H54 (cell line): ENCODE results near the gene C18orf32.
A peak's percentile ranks its signal among the peaks of the same experiment; 100 is the strongest.
"Not testable (repeated sequence)": the region's sequence is repeated elsewhere in the genome, so short reads cannot be mapped to it uniquely, and the experiment has no call there.

ENCODE experiments used
- DNase-seq: peaks from one replicate; pipeline ENCODE4 v3.0.0; 2011; ENCODE audit warnings: low spot score, mixed read lengths; ENCODE audit not compliant: insufficient read length
- FAIRE-seq: peaks from 3 replicates; lab custom pipeline; 2011; peaks lifted over from hg19 to GRCh38; lab: Jason Lieb, UNC
- POLR2A ChIP-seq: IDR thresholded peaks from 2 replicates; pipeline ENCODE4 v1.6.1; 2011; ENCODE audit warnings: low read depth, mild to moderate bottlenecking, low read length

C18orf32 gene

DNA sequence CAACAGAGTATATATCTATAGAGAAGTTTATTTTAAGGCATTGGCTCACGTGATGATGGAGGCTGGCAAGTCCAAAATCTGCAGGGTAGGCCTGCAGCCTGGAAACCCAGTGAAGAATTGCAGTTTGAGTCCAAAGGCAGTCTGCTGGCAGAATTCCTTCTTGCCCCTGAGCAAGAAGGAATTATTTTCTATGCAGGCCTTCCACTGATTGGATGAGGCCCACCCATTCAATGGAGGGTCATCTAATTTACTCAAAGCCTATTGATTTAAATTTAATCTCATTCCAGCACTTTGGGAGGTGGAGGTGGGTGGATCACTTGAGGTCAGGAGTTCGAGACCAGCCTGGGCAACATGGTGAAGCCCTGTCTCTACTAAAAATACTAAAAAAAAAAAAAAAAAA is 30.4 kb upstream of the C18orf32 start:
- FAIRE-seq: no peak

GRCh38 chr18:49515516-49515915 is 28.5 kb upstream of the C18orf32 start:
- TF ChIP-seq POLR2A: no peak
- DNase-seq (no peak), FAIRE-seq (no peak)

More for the DNA sequence above, 30.4 kb upstream of the C18orf32 start:
- no peak for DNase-seq
- no peak for TF ChIP-seq POLR2A

GRCh38 chr18:49515003-49515402 is 28.0 kb upstream of the C18orf32 start:
- DNase-seq, FAIRE-seq: not testable (repeated sequence)

GRCh38 chr18:49514577-49514976 is 27.5 kb upstream of the C18orf32 start:
- no peak for DNase-seq

DNA sequence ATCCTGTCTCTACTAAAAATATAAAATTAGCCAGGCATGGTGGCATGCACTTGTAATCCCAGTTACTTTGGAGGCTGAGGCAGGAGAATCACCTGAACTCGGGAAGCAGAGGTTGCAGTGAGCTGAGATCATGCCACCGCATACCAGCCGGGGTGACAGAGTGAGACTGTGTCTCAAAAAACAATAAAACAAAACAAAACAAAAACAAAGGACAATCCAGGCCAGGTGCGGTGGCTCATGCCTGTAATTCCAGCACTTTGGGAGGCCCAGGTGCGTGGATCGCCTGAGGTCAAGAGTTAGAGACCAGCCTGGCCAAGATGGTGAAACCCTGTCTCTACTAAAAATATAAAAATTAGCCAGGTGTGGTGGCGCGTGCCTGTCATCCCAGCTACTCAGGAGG is 25.8 kb upstream of the C18orf32 start:
- not testable (repeated sequence) for FAIRE-seq, DNase-seq

More at GRCh38 chr18:49514577-49514976, 27.5 kb upstream of the C18orf32 start:
- TF ChIP-seq POLR2A: no peak
- no peak for FAIRE-seq

- FAIRE-seq (peak; percentile 84), DNase-seq (peak; percentile 32)
- no peak for TF ChIP-seq POLR2A
Measured at GRCh38 chr18:49510393-49511115, 23.5 kb upstream of the C18orf32 start.

- FAIRE-seq, DNase-seq: not testable (repeated sequence)
Measured at GRCh38 chr18:49506438-49506837, 19.4 kb upstream of the C18orf32 start.

- DNase-seq (no peak), FAIRE-seq (no peak)
- no peak for TF ChIP-seq POLR2A
Measured at GRCh38 chr18:49503931-49504330, 16.9 kb upstream of the C18orf32 start.

- DNase-seq: no peak
- no peak for FAIRE-seq
- no peak for TF ChIP-seq POLR2A
Measured at GRCh38 chr18:49500201-49500921, 13.3 kb upstream of the C18orf32 start.

- FAIRE-seq (no peak), DNase-seq (no peak)
- no peak for TF ChIP-seq POLR2A
Measured at GRCh38 chr18:49499046-49499637, 12.1 kb upstream of the C18orf32 start.

DNA sequence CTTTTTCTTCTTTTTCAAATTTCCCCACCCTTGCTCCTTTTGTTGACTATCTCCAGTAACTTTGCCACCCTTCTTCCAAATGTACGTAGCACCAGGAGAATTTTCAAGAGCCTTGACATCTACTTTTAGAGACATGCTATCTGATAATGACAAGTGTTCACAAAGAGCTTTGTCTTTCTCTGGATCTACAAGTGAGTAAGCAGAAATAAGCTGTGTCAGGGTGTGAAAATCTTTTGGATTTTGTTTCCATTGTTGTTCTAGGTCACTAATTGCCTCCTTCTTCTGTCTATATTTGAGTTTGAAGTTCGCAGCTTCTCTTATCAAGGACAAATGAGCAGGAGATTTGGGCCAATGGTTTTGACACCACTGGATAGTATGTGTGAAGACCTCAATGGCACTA is 8.4 kb upstream of the C18orf32 start:
- no peak for FAIRE-seq

GRCh38 chr18:49495076-49495475 is 8.0 kb upstream of the C18orf32 start:
- TF ChIP-seq POLR2A: no peak
- FAIRE-seq (no peak), DNase-seq (no peak)

More for the DNA sequence above, 8.4 kb upstream of the C18orf32 start:
- no peak for DNase-seq
- no peak for TF ChIP-seq POLR2A

DNA sequence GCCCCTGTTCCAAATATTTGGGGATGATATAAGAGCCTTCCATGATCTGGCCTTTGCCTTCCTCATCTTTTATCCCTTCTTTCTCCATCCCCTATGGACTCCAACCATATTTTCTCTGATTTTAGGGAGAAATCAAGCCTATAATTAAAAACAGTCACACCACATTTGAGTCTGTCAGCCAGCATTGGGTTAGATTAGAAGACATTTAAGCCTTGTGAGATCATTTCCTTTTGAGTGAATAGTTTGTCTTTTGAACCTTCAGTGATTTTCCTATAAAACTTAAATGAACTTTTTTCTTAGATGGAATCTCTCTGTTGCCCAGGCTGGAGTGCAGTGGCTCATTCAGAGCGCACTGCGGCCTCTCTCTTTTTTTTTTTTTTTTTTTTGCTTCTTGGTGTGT is 7.6 kb upstream of the C18orf32 start:
- no peak for DNase-seq
- no peak for TF ChIP-seq POLR2A
- no peak for FAIRE-seq

DNA sequence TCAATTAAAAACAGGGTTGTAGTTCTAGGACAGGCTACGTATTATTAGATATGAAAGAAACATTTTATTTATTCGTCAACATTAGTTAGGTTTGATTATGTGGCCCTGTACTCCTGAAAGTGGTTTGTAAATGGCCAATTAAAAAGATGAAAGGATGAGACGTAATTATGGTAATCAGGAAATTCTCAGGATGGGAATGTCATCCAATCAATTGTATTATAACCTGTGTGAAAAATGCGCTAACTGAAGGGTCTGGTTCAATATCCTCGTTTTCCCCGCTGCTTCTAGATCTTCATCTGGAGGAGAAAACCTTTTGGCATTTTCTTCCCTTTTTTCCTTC is 5.6 kb upstream of the C18orf32 start:
- DNase-seq (no peak), FAIRE-seq (no peak)
- no peak for TF ChIP-seq POLR2A
